HFFc6 (cell line): ENCODE results near the gene ZNF660. TPM values are rescaled to one million over a fixed set of nuclear protein-coding genes. Genes with fewer than 3 reads are reported as not detected.
A peak's percentile ranks its signal among the peaks of the same experiment; 100 is the strongest.
"Not testable (repeated sequence)": the region's sequence is repeated elsewhere in the genome, so short reads cannot be mapped to it uniquely, and the experiment has no call there.

ENCODE experiments used
- DNase-seq: peaks from one replicate; pipeline ENCODE4 v3.0.0-alpha.2; 2018
- H3K27ac Mint-ChIP-seq: 2 replicates; pipeline ENCODE4 v1.8.0; 2020; ENCODE audit warnings: mild to moderate bottlenecking, mixed read lengths
- H3K27me3 Mint-ChIP-seq: 2 replicates; pipeline ENCODE4 v1.8.0; 2021; ENCODE audit warnings: mild to moderate bottlenecking, moderate library complexity, mixed read lengths; ENCODE audit not compliant: insufficient read depth
- H3K36me3 Mint-ChIP-seq: 2 replicates; pipeline ENCODE4 v1.8.0; 2021; ENCODE audit warnings: low read depth, mixed read lengths
- H3K4me1 Mint-ChIP-seq: 2 replicates; pipeline ENCODE4 v1.8.0; 2020; ENCODE audit warnings: low read depth, mixed read lengths
- H3K4me3 Mint-ChIP-seq: 2 replicates; pipeline ENCODE4 v1.8.0; 2020; ENCODE audit warnings: mild to moderate bottlenecking, moderate library complexity, mixed read lengths
- H3K9me3 Mint-ChIP-seq: 2 replicates; pipeline ENCODE4 v1.8.0; 2020; ENCODE audit warnings: mild to moderate bottlenecking, mixed read lengths
- long read RNA-seq: library from polyadenylated mRNA; unstranded; transcript quantifications from one replicate; pipeline ENCODE4 v2.0.0, GENCODE V29; 2019
- total RNA-seq, 6 experiments: library from RNA; stranded (reverse); fragmentation: NEBNext Ultra II Directional; extraction: Animal tissue kit (Norgen Biotek cat#: 25700); gene quantifications; 2 replicates in 1 of 6; 3 replicates in 5 of 6; pipeline ENCODE4 v1.2.3, GENCODE V29; 2021
- TF ChIP-seq, protein P1 (sequence below): fragments of 200-600 bp; sonication (generic); IDR thresholded peaks from 2 replicates; pipeline ENCODE4 v1.5.0; 2021; ENCODE audit warnings: antibody characterized with exemption, mild to moderate bottlenecking

ZNF660 gene
- total RNA-seq = under 1 TPM; 0.05 to 0.23 (median 0.14) TPM
- long read RNA-seq = 0 reads

DNA sequence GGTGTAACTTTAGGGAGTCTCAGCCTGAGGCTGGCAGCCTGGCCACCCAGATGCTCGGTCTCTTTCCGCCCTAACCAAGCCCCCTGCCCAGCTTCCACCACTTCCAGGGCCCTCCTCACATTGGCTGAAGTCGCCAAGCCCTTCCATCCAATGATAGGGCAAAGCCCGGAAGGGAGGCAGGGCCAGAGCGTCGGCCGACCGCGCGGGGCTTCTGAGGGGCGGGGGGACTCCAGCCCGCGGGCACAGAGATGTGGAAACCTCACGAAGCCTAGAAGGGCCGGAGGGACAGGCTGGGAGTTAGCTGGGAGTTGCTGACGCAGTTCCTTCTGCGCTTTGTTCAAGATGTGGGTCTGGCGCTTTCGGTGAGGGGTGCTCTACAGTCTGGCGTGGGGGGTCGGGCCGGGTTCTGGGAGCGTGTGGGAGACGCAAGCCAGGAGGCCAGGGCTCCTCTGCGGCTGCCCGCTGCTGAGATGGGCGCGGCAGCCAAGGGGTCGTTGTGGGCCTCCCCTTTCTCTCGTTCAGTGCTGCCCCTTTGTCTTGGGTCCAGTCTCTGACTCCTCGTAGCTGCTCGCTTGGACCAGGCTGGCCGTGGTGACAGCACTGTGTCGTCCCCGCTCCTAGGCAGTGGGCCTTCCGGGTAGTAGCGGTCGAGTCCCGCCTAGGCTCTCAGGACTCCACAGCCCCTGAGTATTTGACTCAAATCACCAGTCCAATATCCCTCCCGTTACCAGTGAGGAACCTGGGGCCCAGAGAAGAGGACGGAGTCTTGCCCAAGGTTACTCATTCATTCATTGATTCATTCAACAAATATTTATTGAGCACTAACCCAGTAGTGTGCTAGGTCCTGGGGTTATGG lies at the start of gene ZNF660:
TSS of gene ZNF660 (plus strand) at position 319 of the 856 bp plus-strand sequence. CDS start 9,230 bp downstream, outside the sequence.
- H3K4me1 Mint-ChIP-seq = peaks cover 5% of the 10 kb centered on the region; the same call in 1 of the 2 replicates
- peaks cover 13% of the 10 kb centered on the region for H3K27me3 Mint-ChIP-seq
- H3K36me3 Mint-ChIP-seq = no peaks in the 10 kb centered on the region; the same call in 1 of the 2 replicates
- no peak within 1 kb of the TSS for H3K27ac Mint-ChIP-seq
- H3K9me3 Mint-ChIP-seq = peaks cover 19% of the 10 kb centered on the region
- DNase-seq = peak; percentile 0
- TF ChIP-seq, protein P1, sequence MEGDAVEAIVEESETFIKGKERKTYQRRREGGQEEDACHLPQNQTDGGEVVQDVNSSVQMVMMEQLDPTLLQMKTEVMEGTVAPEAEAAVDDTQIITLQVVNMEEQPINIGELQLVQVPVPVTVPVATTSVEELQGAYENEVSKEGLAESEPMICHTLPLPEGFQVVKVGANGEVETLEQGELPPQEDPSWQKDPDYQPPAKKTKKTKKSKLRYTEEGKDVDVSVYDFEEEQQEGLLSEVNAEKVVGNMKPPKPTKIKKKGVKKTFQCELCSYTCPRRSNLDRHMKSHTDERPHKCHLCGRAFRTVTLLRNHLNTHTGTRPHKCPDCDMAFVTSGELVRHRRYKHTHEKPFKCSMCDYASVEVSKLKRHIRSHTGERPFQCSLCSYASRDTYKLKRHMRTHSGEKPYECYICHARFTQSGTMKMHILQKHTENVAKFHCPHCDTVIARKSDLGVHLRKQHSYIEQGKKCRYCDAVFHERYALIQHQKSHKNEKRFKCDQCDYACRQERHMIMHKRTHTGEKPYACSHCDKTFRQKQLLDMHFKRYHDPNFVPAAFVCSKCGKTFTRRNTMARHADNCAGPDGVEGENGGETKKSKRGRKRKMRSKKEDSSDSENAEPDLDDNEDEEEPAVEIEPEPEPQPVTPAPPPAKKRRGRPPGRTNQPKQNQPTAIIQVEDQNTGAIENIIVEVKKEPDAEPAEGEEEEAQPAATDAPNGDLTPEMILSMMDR = no peak
- peak within 1 kb of the TSS; percentile 36 for H3K4me3 Mint-ChIP-seq

DNA sequence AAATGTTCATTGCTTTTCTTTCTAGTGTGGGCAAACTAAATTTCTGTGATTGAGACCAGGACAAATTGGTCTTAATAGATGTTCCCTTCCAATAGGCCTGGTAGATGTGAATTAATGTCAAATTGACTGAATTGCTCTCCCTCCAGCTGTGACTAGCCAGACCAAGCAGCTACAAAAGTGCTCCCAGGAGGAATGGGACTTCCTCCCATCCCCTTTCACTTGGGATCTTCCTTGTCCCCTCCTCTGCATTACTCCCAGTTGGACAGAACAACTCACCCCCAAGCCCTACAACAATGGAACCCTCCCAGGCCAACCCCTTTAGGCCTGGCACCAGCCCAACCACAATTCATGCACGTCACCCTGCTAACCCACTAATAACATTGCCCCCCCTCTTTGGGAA lies 49.4 kb upstream of the ZNF660 start:
- TF ChIP-seq, protein P1 = no peak
- DNase-seq = no peak
- Mint-ChIP-seq H3K36me3 (no peaks in the 10 kb centered on the region), H3K4me1 (peaks cover 10% of the 10 kb centered on the region), H3K27me3 (peaks cover 7% of the 10 kb centered on the region), H3K4me3 (no peak overlapping the region), H3K27ac (no peak overlapping the region), H3K9me3 (no peaks in the 10 kb centered on the region)

DNA sequence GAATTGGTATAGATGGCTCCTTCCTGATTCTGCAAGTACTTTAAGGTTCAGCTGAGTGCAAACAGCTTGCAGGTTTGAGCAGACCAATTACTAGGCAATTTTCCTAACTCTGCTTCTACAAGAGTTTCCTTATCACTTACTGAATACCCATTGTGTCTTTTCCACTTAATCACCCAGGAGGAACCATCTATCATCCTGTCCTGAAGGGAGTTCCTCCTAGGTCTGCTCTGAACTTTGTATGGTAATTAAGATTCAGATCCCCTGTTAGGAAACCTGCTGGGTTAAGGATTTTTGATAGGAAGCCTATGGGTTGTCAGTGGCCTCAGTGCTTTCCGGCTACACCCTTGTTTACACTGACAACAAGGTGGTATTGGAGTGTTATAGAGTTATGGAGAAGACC lies 40.0 kb upstream of the ZNF660 start:
- H3K36me3 Mint-ChIP-seq, H3K9me3 Mint-ChIP-seq, DNase-seq, H3K27ac Mint-ChIP-seq, H3K4me3 Mint-ChIP-seq, H3K4me1 Mint-ChIP-seq: not testable (repeated sequence)
- H3K27me3 Mint-ChIP-seq = peaks cover 40% of the 10 kb centered on the region

DNA sequence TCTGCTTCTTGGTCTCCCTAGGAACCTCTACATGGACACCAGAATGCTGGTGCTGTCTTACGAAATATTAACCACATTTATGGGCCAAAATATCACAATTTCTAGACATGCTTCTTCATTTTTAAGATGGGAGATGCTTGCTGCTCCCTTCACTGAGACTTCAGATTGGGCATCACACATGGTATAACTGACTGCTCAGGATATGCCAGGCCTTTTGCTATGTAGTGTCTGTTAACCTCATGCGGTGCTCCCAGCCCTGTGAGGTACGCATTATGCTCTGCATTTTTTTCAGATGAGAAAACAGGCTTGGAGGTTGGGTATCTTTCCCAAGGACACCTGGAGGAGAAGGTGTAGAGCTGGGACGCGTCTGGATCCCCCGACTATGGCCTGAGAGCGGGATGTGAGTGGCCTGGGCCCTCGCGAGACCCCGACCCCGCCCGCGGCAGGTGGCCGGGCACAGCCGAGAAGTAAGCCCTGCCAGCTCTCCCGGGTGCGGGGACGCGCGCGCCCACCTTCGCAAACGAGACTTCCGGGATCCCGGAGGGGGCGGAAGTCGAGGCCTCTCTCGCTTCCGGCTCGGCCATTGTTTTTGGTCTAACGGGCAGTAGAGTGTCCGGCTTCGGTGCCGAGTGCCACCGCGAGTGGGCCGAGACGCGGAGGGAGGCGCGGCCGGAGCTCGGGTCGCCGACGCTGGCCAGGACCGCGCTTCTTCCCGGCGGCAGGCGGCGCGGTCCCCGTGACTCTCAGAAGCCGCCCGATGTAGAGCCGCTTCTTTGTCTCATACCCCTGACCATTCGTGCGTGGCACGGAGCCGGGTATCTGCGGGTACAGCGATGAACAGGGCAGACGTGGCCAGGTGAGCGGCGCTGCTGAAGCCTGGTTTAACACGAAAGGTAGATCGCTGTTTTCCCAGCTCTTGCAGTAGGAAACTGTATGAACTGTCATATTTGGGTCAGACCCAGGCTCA lies 29.9 kb upstream of the ZNF660 start, which contains the start of gene ZKSCAN7:
TSS of gene ZKSCAN7 (plus strand) at position 568 of the 967 bp plus-strand sequence. CDS start 1,855 bp downstream, outside the sequence.
- peak within 1 kb of the TSS; percentile 88 for H3K4me3 Mint-ChIP-seq
- H3K27me3 Mint-ChIP-seq = peaks cover 10% of the 10 kb centered on the region
- H3K36me3 Mint-ChIP-seq = peaks cover 5% of the 10 kb centered on the region
- no peaks in the 10 kb centered on the region; the same call in 1 of the 2 replicates for H3K9me3 Mint-ChIP-seq
- no peak for DNase-seq
- H3K27ac Mint-ChIP-seq = peak within 1 kb of the TSS; percentile 68
- TF ChIP-seq, protein P1 = 0 out of 2 replicates have a peak, but pooled peaks have one; percentile 15
- H3K4me1 Mint-ChIP-seq = peaks cover 10% of the 10 kb centered on the region

DNA sequence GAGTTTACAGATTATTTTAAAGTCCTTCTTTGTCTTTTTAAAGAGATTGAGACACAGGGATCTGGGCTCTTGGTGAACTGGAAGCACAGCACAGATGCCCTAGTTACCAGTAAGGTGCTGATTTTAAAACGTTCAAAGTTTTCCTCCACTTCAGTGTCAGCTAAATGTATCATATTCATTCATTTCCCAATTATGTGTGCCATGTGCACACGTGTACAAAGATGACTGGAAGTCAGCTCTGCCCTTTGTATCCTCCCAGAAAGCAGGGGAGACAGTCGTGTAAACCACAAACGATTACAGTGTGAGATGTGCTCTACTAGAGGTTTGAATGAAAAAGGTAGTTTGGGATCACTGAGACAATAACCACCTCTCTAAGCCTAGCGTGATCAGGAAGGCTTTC lies 29.0 kb upstream of the ZNF660 start:
- Mint-ChIP-seq H3K9me3 (peaks cover 2% of the 10 kb centered on the region), H3K27me3 (peaks cover 2% of the 10 kb centered on the region; the same call in 1 of the 2 replicates), H3K4me3 (peak overlapping the region; percentile 88), H3K4me1 (peaks cover 10% of the 10 kb centered on the region), H3K36me3 (peaks cover 7% of the 10 kb centered on the region), H3K27ac (peak overlapping the region; percentile 68)
- TF ChIP-seq, protein P1 = no peak
- DNase-seq = no peak
